SH-SY5Y (cell line): ENCODE results near the gene LRRC55.

Source experiments
- GATA2 ChIP-seq: IDR thresholded peaks from 2 replicates; pipeline ENCODE4 v1.6.1; 2011; ENCODE audit warnings: mild to moderate bottlenecking, low read depth, low read length
- GATA3 ChIP-seq: IDR thresholded peaks from 2 replicates; pipeline ENCODE4 v1.6.1; 2011; ENCODE audit warnings: low read depth, mild to moderate bottlenecking, low read length, moderate library complexity

DNA sequence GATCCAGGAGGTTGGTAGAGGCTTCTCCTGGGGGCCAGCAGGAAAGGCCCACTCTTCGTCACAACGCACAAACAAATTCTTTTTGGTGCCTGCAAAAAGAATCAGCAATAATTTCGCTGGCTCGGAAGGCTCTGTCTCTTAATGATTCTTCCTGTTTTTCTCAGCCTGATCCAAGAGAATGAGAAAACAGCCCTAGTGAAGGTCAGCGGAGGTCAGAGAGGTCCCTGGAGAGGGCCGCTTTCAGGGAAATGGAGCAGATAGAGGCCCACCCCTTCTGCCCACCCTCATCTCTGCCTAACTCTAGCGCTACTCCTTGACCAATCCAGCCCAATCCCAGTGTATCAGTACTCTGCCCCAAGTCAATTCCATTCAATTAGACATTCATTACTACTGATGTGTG lies 19.2 kb downstream of the LRRC55 start:
- TF ChIP-seq GATA3 (no peak), GATA2 (no peak)
